Left ventricle myocardium inferior (tissue), 1 donor: ENCODE data around the gene MYOM3. TPM values are rescaled to one million over a fixed set of nuclear protein-coding genes. Genes with fewer than 3 reads are reported as not detected.

Experiments used
- DNase-seq: peaks from one replicate; pipeline ENCODE4 v3.0.0-alpha.2; 2020
- H3K27ac ChIP-seq: fragments of 200-600 bp; replicated peaks from 2 replicates; pipeline ENCODE4 v1.8.0; 2021
- H3K27me3 ChIP-seq: fragments of 200-600 bp; 2 replicates; pipeline ENCODE4 v1.8.0; 2021; ENCODE audit warnings: low read depth
- H3K36me3 ChIP-seq: fragments of 200-600 bp; 2 replicates; pipeline ENCODE4 v1.8.0; 2021
- H3K4me1 ChIP-seq: fragments of 200-600 bp; 2 replicates; pipeline ENCODE4 v1.8.0; 2021
- H3K4me3 ChIP-seq: fragments of 200-600 bp; 2 replicates; pipeline ENCODE4 v1.8.0; 2021; ENCODE audit warnings: mild to moderate bottlenecking, moderate library complexity
- H3K9me3 ChIP-seq: fragments of 200-600 bp; replicated peaks from 2 replicates; pipeline ENCODE4 v1.8.0; 2021
- CTCF ChIP-seq: fragments of 200-600 bp; IDR thresholded peaks from 2 replicates; pipeline ENCODE4 v1.8.0; 2021; ENCODE audit warnings: antibody characterized with exemption, mild to moderate bottlenecking, borderline replicate concordance
- intact Hi-C: fragments of 100-400 bp; cut with micrococcal nuclease; formaldehyde crosslinking; loops from one replicate; pipeline ENCODE4 v1.11.0; 2022
- total RNA-seq: library from RNA; stranded (reverse); fragmentation: NEBNext Ultra II Directional; extraction: Animal tissue kit (Norgen Biotek cat#: 25700); gene quantifications from one replicate; pipeline ENCODE4 v1.2.1, GENCODE V29; 2021
- donor health status: DM: no; HTN: yes; CAD: no; lungs with severe emphysema.

MYOM3 gene
- total RNA-seq, 1 donor from 2014 or later, result 440 TPM

- TF ChIP-seq CTCF, result no peak
- Histone ChIP-seq H3K36me3 (no peaks in the 10 kb centered on the region), H3K4me1 (peaks cover 15% of the 10 kb centered on the region), H3K4me3 (no peak overlapping the region), H3K27ac (no peak overlapping the region), H3K9me3 (no peaks in the 10 kb centered on the region), H3K27me3 (peaks cover 20% of the 10 kb centered on the region)
- no peak for DNase-seq
- intact Hi-C loops, result no loop called here
Observed at GRCh38 chr1:24140741-24141181, 28.8 kb upstream of the MYOM3 start.

- Histone ChIP-seq H3K4me1 (peaks cover 15% of the 10 kb centered on the region), H3K4me3 (no peak overlapping the region), H3K27ac (no peak overlapping the region), H3K9me3 (no peaks in the 10 kb centered on the region), H3K36me3 (no peaks in the 10 kb centered on the region), H3K27me3 (peaks cover 20% of the 10 kb centered on the region)
- TF ChIP-seq CTCF, result no peak
- DNase-seq, result no peak
- intact Hi-C loops, result no loop called here
Observed at GRCh38 chr1:24139841-24140425, 28.0 kb upstream of the MYOM3 start.

GRCh38 chr1:24139222-24139489 lies 27.2 kb upstream of the MYOM3 start:
- Histone ChIP-seq H3K9me3 (no peaks in the 10 kb centered on the region), H3K4me1 (peaks cover 15% of the 10 kb centered on the region), H3K4me3 (no peak overlapping the region), H3K36me3 (no peaks in the 10 kb centered on the region), H3K27ac (no peak overlapping the region), H3K27me3 (peaks cover 20% of the 10 kb centered on the region)
- DNase-seq, result no peak
- TF ChIP-seq CTCF, result no peak
- intact Hi-C loops, result no loop called here

- Histone ChIP-seq H3K27me3 (peaks cover 20% of the 10 kb centered on the region), H3K27ac (no peak overlapping the region), H3K9me3 (no peaks in the 10 kb centered on the region), H3K4me1 (peaks cover 13% of the 10 kb centered on the region), H3K36me3 (no peaks in the 10 kb centered on the region), H3K4me3 (no peak overlapping the region)
- intact Hi-C loops, result no loop called here
- TF ChIP-seq CTCF, result no peak
- DNase-seq, result no peak
Observed at GRCh38 chr1:24138476-24139221, 26.7 kb upstream of the MYOM3 start.

- Histone ChIP-seq H3K9me3 (no peaks in the 10 kb centered on the region), H3K4me1 (no peaks in the 10 kb centered on the region), H3K27me3 (peaks cover 12% of the 10 kb centered on the region), H3K36me3 (no peaks in the 10 kb centered on the region), H3K4me3 (no peak overlapping the region), H3K27ac (no peak overlapping the region)
- no peak for DNase-seq
- intact Hi-C loops, result no loop called here
- TF ChIP-seq CTCF, result no peak
Observed at GRCh38 chr1:24136956-24137539, 25.1 kb upstream of the MYOM3 start.
